Mesothelial cell of epicardium (in vitro differentiated cells): Measurements from ENCODE around the gene IGF2. TPM values are rescaled to one million over a fixed set of nuclear protein-coding genes. Genes with fewer than 3 reads are reported as not detected.

Source experiments
- DNase-seq, 2 experiments: peaks; one replicate each; pipeline ENCODE4 v3.0.0; 2021; ENCODE audit warnings: low spot score in 2 of 2; ENCODE audit not compliant: unreplicated experiment in 2 of 2
- H3K27ac Mint-ChIP-seq: 2 replicates; pipeline ENCODE4 v1.8.0; 2021; ENCODE audit warnings: mixed read lengths
- H3K27me3 Mint-ChIP-seq: 2 replicates; pipeline ENCODE4 v1.8.0; 2021; ENCODE audit warnings: low read depth, mixed read lengths
- H3K36me3 Mint-ChIP-seq: 2 replicates; pipeline ENCODE4 v1.8.0; 2021; ENCODE audit warnings: mixed read lengths
- H3K4me1 Mint-ChIP-seq: 2 replicates; pipeline ENCODE4 v1.8.0; 2021; ENCODE audit warnings: mixed read lengths
- H3K4me3 Mint-ChIP-seq: 2 replicates; pipeline ENCODE4 v1.8.0; 2021; ENCODE audit warnings: mild to moderate bottlenecking, moderate library complexity, mixed read lengths
- H3K9me3 Mint-ChIP-seq: 2 replicates; pipeline ENCODE4 v1.8.0; 2021; ENCODE audit warnings: mixed read lengths
- CTCF ChIP-seq: fragments of 200-600 bp; sonication (generic); IDR thresholded peaks from one replicate; pipeline ENCODE4 v1.5.0; 2021; ENCODE audit warnings: antibody characterized with exemption; ENCODE audit not compliant: unreplicated experiment
- total RNA-seq: library from RNA; stranded (reverse); gene quantifications from 3 replicates; pipeline ENCODE4 v1.2.1, GENCODE V29; 2021

Gene IGF2
- total RNA-seq, 1 donor from 2014 or later: 3,009 TPM

GRCh38 chr11:2136209-2136951 lies 2.8 kb downstream of the IGF2 start:
- TF ChIP-seq CTCF: no peak
- H3K4me1 Mint-ChIP-seq: peaks cover 26% of the 10 kb centered on the region
- peaks cover 72% of the 10 kb centered on the region for H3K27me3 Mint-ChIP-seq

GRCh38 chr11:2135648-2136201 lies 3.5 kb downstream of the IGF2 start:
- H3K4me3 Mint-ChIP-seq: peak overlapping the region; percentile 73
- no peak for TF ChIP-seq CTCF
- H3K4me1 Mint-ChIP-seq: peaks cover 22% of the 10 kb centered on the region
- peaks cover 72% of the 10 kb centered on the region for H3K27me3 Mint-ChIP-seq
- no peaks in the 10 kb centered on the region for H3K9me3 Mint-ChIP-seq
- peak overlapping the region; percentile 66 for H3K27ac Mint-ChIP-seq
- DNase-seq: no peak
- peaks cover 5% of the 10 kb centered on the region for H3K36me3 Mint-ChIP-seq

More at GRCh38 chr11:2136209-2136951, 2.8 kb downstream of the IGF2 start:
- no peaks in the 10 kb centered on the region for H3K9me3 Mint-ChIP-seq
- H3K4me3 Mint-ChIP-seq: peak overlapping the region; percentile 73
- H3K36me3 Mint-ChIP-seq: peaks cover 3% of the 10 kb centered on the region
- DNase-seq: no peak
- peak overlapping the region; percentile 66 for H3K27ac Mint-ChIP-seq

GRCh38 chr11:2135018-2135569 lies 4.1 kb downstream of the IGF2 start:
- Mint-ChIP-seq H3K27ac (peak overlapping the region; percentile 66), H3K4me3 (peak overlapping the region; percentile 73), H3K36me3 (peaks cover 5% of the 10 kb centered on the region), H3K27me3 (peaks cover 68% of the 10 kb centered on the region), H3K4me1 (peaks cover 22% of the 10 kb centered on the region), H3K9me3 (no peaks in the 10 kb centered on the region)
- no peak for DNase-seq
- no peak for TF ChIP-seq CTCF

GRCh38 chr11:2134022-2135010 lies 4.9 kb downstream of the IGF2 start:
- no peak for TF ChIP-seq CTCF
- peaks cover 22% of the 10 kb centered on the region for H3K4me1 Mint-ChIP-seq
- no peaks in the 10 kb centered on the region for H3K9me3 Mint-ChIP-seq
- peaks cover 66% of the 10 kb centered on the region for H3K27me3 Mint-ChIP-seq
- peak overlapping the region; percentile 73 for H3K4me3 Mint-ChIP-seq
- H3K27ac Mint-ChIP-seq: peak overlapping the region; percentile 50
- no peak for DNase-seq
- H3K36me3 Mint-ChIP-seq: peaks cover 5% of the 10 kb centered on the region

- TF ChIP-seq CTCF: no peak
- peaks cover 65% of the 10 kb centered on the region for H3K27me3 Mint-ChIP-seq
- peak overlapping the region; percentile 73 for H3K4me3 Mint-ChIP-seq
- H3K27ac Mint-ChIP-seq: peak overlapping the region; percentile 50
- DNase-seq: no peak
- peaks cover 25% of the 10 kb centered on the region for H3K4me1 Mint-ChIP-seq
- no peaks in the 10 kb centered on the region for H3K9me3 Mint-ChIP-seq
- H3K36me3 Mint-ChIP-seq: peaks cover 5% of the 10 kb centered on the region
These were observed 5.8 kb downstream of the IGF2 start for GRCh38 chr11:2133241-2134021.
